HepG2 (cell line): ENCODE measurements around the gene TIFAB. TPM values are rescaled to one million over a fixed set of nuclear protein-coding genes. Genes with fewer than 3 reads are reported as not detected.

ENCODE experiments used
- FOSL2 ChIP-seq: sonication (generic); formaldehyde crosslinking; IDR thresholded peaks from 2 replicates; pipeline ENCODE4 v1.4.0; 2020; ENCODE audit warnings: missing genetic modification reagents
- KDM2A ChIP-seq: sonication (generic); formaldehyde crosslinking; IDR thresholded peaks from 2 replicates; pipeline ENCODE4 v1.4.0; 2020; ENCODE audit warnings: low read depth, missing genetic modification reagents, borderline replicate concordance
- NR2F6 ChIP-seq, 2 experiments: IDR thresholded peaks; 2 replicates each; pipeline ENCODE4 v1.6.1; 2016; ENCODE audit warnings: antibody characterized with exemption in 1 of 2, mild to moderate bottlenecking in 1 of 2
- RAD21 ChIP-seq: fragments of 450-650 bp; formaldehyde crosslinking; IDR thresholded peaks from 2 replicates; pipeline ENCODE4 v1.5.0; 2020; ENCODE audit warnings: mild to moderate bottlenecking
- SALL1 ChIP-seq: sonication (generic); formaldehyde crosslinking; IDR thresholded peaks from 2 replicates; pipeline ENCODE4 v1.8.0; 2022; ENCODE audit warnings: mild to moderate bottlenecking, missing genetic modification reagents
- ZNF672 ChIP-seq: sonication (generic); formaldehyde crosslinking; IDR thresholded peaks from 2 replicates; pipeline ENCODE4 v1.8.1; 2022; ENCODE audit warnings: missing genetic modification reagents
- polyA plus RNA-seq, 8 experiments: library from polyadenylated mRNA; depleted of rRNA in 3 of 8; stranded (reverse) in 7 of 8; unstranded in 1 of 8; fragments of >200 nt; fragmentation: Illumina TruSeq in 4 of 8; extraction: Trizol in 4 of 8; gene quantifications; 2 replicates each; pipeline versions ENCODE4 v1.2.1 to v1.2.3, GENCODE V29; 2011 to 2016; ENCODE audit warnings: low read depth in 4 of 8, missing spikeins in 1 of 8, mixed read lengths in 1 of 8; ENCODE audit not compliant: insufficient read depth in 1 of 8
- total RNA-seq, 5 experiments: library from RNA; depleted of rRNA; stranded (reverse); fragments of >200 nt; fragmentation: Illumina TruSeq; extraction: Trizol; gene quantifications; 2 replicates each; pipeline ENCODE4 v1.2.3, GENCODE V29; 2016; ENCODE audit warnings: low read depth in 1 of 5
- TF ChIP-seq, protein P1 (sequence below), 2 experiments: sonication (generic) in 1 of 2; formaldehyde crosslinking in 1 of 2; IDR thresholded peaks; 2 replicates each; pipeline versions ENCODE4 v1.4.0 to v1.6.1; 2018 to 2020; ENCODE audit warnings: missing genetic modification reagents in 2 of 2, borderline replicate concordance in 1 of 2, low read depth in 1 of 2, mild to moderate bottlenecking in 1 of 2, missing biosample characterization in 1 of 2
- TF ChIP-seq, protein P2 (sequence below): sonication (generic); formaldehyde crosslinking; IDR thresholded peaks from 2 replicates; pipeline ENCODE4 v1.4.0; 2020; ENCODE audit warnings: missing genetic modification reagents

TIFAB gene
- total and polyA plus RNA-seq, 2 of the 13 experiments (the other 11 are each of a cell fraction or from before 2014, with no cell fraction given) = not detected

DNA sequence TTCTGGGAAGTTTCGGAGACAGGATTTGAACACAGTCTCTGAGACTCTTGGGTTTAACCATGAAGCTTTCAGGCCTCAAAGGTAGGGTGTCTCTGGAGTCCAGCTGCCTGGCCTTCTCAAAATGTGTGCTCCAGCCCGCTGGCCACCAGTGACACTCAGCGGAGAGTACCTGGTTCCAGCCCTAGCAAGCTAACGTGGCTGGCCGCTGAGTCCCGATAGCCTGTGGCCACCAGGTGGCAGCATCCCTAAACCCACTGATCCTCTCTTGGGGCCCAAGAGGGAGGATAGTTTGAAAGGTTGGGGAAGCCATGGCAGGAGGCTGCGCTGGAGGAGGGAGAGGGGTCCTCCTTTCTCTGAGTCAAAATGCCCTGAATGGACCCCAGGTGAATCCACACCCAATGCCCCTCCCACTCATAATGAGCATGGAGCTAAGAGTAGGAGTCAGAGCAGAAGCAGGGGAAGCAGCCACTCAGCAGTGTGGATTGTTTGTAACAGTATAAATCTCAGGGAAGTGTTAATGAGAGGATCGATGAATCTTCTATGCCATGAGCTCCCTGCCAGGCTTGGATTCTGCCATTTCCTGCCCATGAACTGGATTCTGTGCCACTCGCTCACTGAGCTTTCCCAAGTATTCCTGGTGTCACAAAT lies 5.4 kb upstream of the TIFAB start (continued):
- TF ChIP-seq, protein P1, sequence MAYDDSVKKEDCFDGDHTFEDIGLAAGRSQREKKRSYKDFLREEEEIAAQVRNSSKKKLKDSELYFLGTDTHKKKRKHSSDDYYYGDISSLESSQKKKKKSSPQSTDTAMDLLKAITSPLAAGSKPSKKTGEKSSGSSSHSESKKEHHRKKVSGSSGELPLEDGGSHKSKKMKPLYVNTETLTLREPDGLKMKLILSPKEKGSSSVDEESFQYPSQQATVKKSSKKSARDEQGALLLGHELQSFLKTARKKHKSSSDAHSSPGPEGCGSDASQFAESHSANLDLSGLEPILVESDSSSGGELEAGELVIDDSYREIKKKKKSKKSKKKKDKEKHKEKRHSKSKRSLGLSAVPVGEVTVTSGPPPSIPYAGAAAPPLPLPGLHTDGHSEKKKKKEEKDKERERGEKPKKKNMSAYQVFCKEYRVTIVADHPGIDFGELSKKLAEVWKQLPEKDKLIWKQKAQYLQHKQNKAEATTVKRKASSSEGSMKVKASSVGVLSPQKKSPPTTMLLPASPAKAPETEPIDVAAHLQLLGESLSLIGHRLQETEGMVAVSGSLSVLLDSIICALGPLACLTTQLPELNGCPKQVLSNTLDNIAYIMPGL (CRISPR knock-in tag; IDR thresholded peaks at IDR 0.05; ENCODE audit: borderline replicate concordance in 1 of 2, low read depth in 1 of 2) = 0 out of 4 replicates have a peak, but pooled peaks of 1 of the 2 experiments have one; percentile 26
- TF ChIP-seq ZNF672 (no peak), FOSL2 (CRISPR knock-in tag) (no peak), RAD21 (CRISPR knock-in tag) (peak; percentile 63; the same call in 1 of the 2 replicates), KDM2A (CRISPR knock-in tag) (peak; percentile 66; the same call in 1 of the 2 replicates), NR2F6 (IDR thresholded peaks at IDR 0.05) (no peak), NR2F6 (CRISPR knock-in tag; IDR thresholded peaks at IDR 0.05) (0 out of 2 replicates have a peak, but pooled peaks have one; percentile 10), SALL1 (CRISPR knock-in tag) (0 out of 2 replicates have a peak, but pooled peaks have one; percentile 13)
- TF ChIP-seq, protein P2, sequence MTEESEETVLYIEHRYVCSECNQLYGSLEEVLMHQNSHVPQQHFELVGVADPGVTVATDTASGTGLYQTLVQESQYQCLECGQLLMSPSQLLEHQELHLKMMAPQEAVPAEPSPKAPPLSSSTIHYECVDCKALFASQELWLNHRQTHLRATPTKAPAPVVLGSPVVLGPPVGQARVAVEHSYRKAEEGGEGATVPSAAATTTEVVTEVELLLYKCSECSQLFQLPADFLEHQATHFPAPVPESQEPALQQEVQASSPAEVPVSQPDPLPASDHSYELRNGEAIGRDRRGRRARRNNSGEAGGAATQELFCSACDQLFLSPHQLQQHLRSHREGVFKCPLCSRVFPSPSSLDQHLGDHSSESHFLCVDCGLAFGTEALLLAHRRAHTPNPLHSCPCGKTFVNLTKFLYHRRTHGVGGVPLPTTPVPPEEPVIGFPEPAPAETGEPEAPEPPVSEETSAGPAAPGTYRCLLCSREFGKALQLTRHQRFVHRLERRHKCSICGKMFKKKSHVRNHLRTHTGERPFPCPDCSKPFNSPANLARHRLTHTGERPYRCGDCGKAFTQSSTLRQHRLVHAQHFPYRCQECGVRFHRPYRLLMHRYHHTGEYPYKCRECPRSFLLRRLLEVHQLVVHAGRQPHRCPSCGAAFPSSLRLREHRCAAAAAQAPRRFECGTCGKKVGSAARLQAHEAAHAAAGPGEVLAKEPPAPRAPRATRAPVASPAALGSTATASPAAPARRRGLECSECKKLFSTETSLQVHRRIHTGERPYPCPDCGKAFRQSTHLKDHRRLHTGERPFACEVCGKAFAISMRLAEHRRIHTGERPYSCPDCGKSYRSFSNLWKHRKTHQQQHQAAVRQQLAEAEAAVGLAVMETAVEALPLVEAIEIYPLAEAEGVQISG (CRISPR knock-in tag) = 0 out of 2 replicates have a peak, but pooled peaks have one; percentile 37
- TF ChIP-seq, all 625 proteins: peak for 17
